ENCODE measurements around the gene GOLT1A.
"Not testable (repeated sequence)": the region's sequence is repeated elsewhere in the genome, so short reads cannot be mapped to it uniquely, and the experiment has no call there.

Gene GOLT1A

DNA sequence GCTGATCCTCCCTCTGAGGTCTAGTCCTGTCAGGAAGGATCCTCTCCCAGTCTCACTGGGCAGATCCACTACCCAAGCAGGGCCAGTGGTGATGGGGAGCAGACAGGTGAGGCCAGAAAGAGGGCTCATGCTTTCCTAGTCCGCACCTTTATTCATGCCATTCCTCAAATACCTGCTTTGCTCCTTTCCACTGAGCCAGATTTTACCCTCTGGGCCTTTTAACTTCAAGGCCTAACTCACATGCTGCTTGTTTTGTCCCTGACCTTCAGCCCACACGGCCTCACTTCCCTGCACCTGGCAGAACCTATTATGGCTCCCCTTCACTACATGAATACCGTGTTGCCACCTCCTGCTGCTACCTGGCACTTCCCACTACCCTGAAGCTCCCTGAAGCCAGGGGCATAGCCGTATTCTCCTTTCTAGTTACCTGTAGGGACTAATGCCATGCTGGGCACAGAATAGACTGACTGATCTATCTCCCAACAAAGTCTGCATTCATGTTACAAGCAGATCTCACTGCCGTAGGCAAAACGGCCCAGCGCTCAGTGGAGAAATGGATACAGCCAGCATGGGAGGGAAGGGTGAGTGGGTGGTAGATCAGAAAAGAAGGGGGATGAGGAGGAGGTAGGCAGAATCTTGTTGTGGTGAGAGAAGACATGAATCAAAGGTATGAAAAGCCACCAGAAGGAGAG, 36.1 kb upstream of the GOLT1A start:
- no peak for DNase-seq (ENCODE audit: low read depth in 2 of 3, low spot score in 1 of 3)

GRCh38 chr1:204248954-204249353, 35.2 kb upstream of the GOLT1A start:
- DNase-seq (ENCODE audit: low read depth in 2 of 3, low spot score in 1 of 3): no peak

- no peak for DNase-seq (ENCODE audit: low read depth in 2 of 3, low spot score in 1 of 3)
Observed at GRCh38 chr1:204246876-204247275, 33.1 kb upstream of the GOLT1A start.

DNA sequence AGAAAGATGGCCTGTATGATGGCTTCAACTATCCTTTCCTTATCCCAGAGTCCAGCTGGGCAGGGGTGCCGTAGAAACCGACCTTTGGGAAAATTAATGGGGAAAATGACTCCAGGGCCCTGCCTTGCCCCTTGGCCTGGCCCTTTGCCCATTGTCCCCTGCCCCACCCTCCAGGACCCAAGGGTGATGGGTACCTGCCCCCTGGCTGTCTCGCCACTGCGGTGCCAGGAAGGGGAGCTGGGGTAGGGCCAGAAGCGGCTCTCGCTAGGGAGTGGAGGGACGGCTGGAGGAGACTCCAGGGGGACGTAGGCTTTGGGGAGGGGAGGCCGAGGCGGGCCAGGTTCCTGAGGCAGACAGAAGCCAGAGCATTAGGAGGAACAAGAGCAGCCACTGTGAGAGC, 29.1 kb upstream of the GOLT1A start:
- DNase-seq (ENCODE audit: low read depth in 2 of 3, low spot score in 1 of 3): no peak

DNA sequence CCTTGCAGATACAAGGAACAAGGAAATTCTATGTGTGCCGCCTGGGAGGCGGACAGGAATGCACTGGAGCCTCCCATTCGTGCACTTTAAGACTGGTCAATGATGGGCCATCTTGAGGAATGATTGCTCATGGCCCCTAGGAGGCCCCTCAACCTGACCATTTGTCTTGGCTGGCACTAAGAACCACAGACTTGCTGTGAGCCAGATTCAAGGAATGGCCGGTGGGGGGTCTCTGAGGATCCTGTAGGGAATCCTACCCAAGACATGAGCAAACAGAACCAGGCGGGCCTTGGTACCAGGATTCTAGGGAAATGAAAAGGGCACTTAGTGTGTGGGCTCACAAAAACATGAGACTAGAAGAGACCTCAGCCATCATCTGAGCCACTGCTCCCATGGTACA, 28.1 kb upstream of the GOLT1A start:
- DNase-seq (ENCODE audit: low read depth in 2 of 3, low spot score in 1 of 3): no peak

- DNase-seq (ENCODE audit: low read depth in 2 of 3, low spot score in 1 of 3): no peak
Observed at GRCh38 chr1:204241050-204241449, 27.3 kb upstream of the GOLT1A start.

- no peak for DNase-seq (ENCODE audit: low read depth in 2 of 3, low spot score in 1 of 3)
Observed at GRCh38 chr1:204240233-204240632, 26.4 kb upstream of the GOLT1A start.

- not testable (repeated sequence) for DNase-seq (ENCODE audit: low read depth in 2 of 3, low spot score in 1 of 3)
Observed at GRCh38 chr1:204239401-204239800, 25.6 kb upstream of the GOLT1A start.

DNA sequence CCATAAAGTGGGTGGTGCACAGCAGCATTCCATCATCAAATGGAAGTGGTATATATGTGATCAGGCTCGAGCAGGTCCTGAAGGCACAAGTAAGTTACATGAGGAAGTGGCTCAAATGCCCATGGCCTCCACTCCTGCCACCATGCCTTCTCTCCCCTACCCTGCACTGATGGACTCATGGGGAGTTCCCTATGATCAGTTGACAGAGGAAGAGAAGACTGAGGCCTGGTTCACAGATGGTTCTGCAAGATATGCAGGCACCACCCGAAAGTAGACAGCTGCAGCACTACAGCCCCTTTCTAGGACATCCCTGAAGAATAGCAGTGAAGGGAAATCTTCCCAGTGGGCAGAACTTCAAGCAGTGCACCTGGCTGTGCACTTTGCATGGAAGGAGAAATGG, 24.7 kb upstream of the GOLT1A start:
- DNase-seq (ENCODE audit: low read depth in 2 of 3, low spot score in 1 of 3): not testable (repeated sequence)

- DNase-seq (ENCODE audit: low read depth in 2 of 3, low spot score in 1 of 3): not testable (repeated sequence)
Observed at GRCh38 chr1:204237515-204237914, 23.7 kb upstream of the GOLT1A start.

- no peak for DNase-seq (ENCODE audit: low read depth in 2 of 3, low spot score in 1 of 3)
Observed at GRCh38 chr1:204232526-204232925, 18.7 kb upstream of the GOLT1A start.

DNA sequence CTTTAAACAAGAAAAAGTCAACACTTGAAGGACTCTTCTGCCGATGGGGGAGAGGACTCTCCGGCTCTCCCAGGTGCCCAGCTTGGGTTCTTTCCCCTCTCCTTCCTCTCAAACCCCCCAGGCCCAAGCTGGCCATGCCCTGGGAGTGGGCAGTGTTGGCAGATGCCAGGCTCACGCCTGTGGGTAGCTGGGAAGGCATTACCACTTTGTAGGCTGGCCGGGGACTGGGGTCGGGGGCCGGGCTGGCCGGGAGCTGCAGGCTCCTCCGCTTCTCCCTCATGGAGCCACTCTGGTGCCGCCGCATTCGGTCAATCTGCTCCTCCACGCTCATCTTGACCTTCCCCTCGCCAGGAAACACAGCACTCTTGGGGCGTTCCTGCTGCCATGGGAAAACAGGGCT, 16.4 kb upstream of the GOLT1A start:
- no peak for DNase-seq (ENCODE audit: low read depth in 2 of 3, low spot score in 1 of 3)

GRCh38 chr1:204228896-204229295, 15.1 kb upstream of the GOLT1A start:
- DNase-seq (ENCODE audit: low read depth in 2 of 3, low spot score in 1 of 3): no peak

GRCh38 chr1:204227996-204228785, 14.4 kb upstream of the GOLT1A start:
- no peak for DNase-seq (ENCODE audit: low read depth in 2 of 3, low spot score in 1 of 3)

- DNase-seq (ENCODE audit: low read depth in 2 of 3, low spot score in 1 of 3): no peak
Observed at GRCh38 chr1:204227351-204227750, 13.6 kb upstream of the GOLT1A start.

DNA sequence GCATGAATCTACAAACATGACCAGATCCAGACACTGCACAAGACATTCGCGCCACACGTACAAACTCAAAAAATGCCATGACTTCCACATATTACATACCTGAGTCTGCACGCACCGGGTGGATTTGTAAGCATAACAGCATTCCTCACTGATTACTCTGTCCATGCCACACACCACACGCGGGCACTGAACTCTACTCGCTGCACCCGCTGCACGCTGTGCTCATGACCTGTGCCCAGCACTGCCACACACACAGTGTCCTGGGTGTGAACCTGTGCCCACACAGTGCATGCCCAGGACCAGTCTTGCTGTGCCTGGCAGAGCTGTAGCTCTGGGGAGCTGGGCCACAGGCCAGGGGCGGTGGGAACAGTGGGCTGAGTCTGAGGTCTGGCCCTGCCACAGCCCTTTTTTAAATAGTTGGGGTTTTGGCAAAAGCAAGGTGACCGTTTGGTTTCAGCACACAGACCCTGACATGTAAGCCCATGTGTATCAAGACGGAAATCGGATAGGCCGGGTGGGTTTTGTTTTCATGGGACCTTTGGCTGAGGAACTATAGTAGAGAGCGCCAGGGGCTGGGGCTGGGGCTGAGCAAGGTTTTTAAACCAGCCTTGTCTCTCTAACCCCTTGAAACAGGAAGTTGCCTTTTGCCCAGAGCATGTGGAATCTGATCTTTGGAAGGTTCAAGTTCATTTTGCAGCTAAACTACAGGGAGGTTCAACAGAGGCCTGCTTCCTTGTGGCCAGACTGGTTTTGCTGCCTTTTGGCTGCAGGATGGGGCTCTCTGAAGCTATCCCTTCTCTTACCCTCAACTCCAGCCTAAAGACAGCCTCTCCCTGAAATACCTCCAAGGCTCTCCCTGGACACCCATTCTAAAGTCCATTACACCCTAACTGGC, 12.3 kb upstream of the GOLT1A start:
- no peak for DNase-seq (ENCODE audit: low read depth in 2 of 3, low spot score in 1 of 3)

- no peak for DNase-seq (ENCODE audit: low read depth in 2 of 3, low spot score in 1 of 3)
Observed at GRCh38 chr1:204224655-204225054, 10.9 kb upstream of the GOLT1A start.

GRCh38 chr1:204223129-204223860, 9.5 kb upstream of the GOLT1A start:
- DNase-seq (ENCODE audit: low read depth in 2 of 3, low spot score in 1 of 3): no peak

DNA sequence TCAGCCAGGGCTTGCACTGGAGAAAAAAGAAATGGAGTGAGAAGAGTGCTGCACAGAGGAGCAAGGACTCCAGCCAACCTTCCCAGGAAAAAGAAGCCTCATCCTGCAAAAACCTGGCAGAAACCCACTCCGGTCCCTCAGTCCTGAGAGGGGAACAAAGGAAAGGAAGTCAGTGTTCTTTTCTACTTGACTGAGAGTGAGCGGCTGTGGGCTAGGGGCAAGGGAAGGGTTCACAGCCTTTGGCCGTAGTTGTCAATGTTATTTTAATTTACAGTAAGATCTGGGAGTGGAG, 8.9 kb upstream of the GOLT1A start:
- no peak for DNase-seq (ENCODE audit: low read depth in 2 of 3, low spot score in 1 of 3)

GRCh38 chr1:204222006-204222763, 8.4 kb upstream of the GOLT1A start:
- DNase-seq (ENCODE audit: low read depth in 2 of 3, low spot score in 1 of 3): no peak

DNA sequence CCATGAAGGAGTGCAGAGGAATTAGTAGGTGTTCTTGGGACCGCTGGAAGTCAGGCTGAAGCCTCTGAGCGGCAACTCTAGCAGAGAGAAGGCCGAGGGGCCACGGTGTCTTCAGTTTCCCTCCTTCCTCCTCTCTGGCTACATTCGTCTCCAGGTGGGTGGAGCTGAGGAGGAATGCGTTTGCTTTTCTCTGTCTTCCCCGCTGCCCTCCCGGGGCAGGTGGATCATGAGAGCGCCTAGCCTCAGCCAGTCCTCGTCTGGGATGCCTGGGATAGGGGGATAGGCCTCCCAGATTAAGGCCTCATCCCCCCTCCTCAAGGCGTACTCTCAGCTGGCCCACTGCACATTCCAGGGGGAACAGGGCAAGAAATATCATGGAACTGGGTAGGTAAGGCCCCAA, 7.5 kb upstream of the GOLT1A start:
- no peak for DNase-seq (ENCODE audit: low read depth in 2 of 3, low spot score in 1 of 3)

Measured in stimulated activated CD4-positive, alpha-beta T cell treated with anti-CD3 and anti-CD28 coated beads, Interleukin-12 subunit alpha, Interleukin-12 subunit beta, amount 100 ng/mL, for 48 hours (primary cell).